AG04450 (cell line): Measurements from ENCODE around the gene SORBS2. TPM values are rescaled to one million over a fixed set of nuclear protein-coding genes. Genes with fewer than 3 reads are reported as not detected.

Experiments
- CTCF ChIA-PET: fragments of 300-600, 350-600 bp; formaldehyde crosslinking; extraction: SDS; loops from one replicate; lab custom pipeline; 2022; ENCODE audit warnings: antibody characterized with exemption, inconsistent platforms; lab: Charles Lee
- POLR2A ChIA-PET: fragments of 350-600 bp; formaldehyde crosslinking; extraction: SDS; loops from one replicate; lab custom pipeline; 2021; ENCODE audit warnings: antibody characterized with exemption, inconsistent platforms; lab: Yijun Ruan, JAX
- DNase-seq: peaks from one replicate; pipeline ENCODE4 v3.0.0-alpha.2; 2011; ENCODE audit warnings: low read depth, low spot score
- H3K27ac ChIP-seq: one replicate; pipeline ENCODE4 v1.5.1; 2012; ENCODE audit warnings: low read depth, low read length, control low read depth
- H3K27me3 ChIP-seq: one replicate; pipeline ENCODE4 v1.6.0; 2012; ENCODE audit warnings: low read length; ENCODE audit not compliant: control insufficient read depth, insufficient read depth
- H3K4me3 ChIP-seq: 2 replicates; pipeline ENCODE4 v1.5.1; 2011; ENCODE audit warnings: mild to moderate bottlenecking, low read depth, low read length, control low read depth
- H3K9me3 ChIP-seq: 2 replicates; pipeline ENCODE4 v1.5.1; 2012; ENCODE audit warnings: low read length; ENCODE audit not compliant: control insufficient read depth, insufficient read depth
- polyA plus RNA-seq: library from polyadenylated mRNA; depleted of rRNA; stranded (reverse); fragments of >200 nt; gene quantifications from 2 replicates; pipeline ENCODE4 v1.2.3, GENCODE V29; 2011
- TF ChIP-seq, protein P1 (sequence below): IDR thresholded peaks from 2 replicates; pipeline ENCODE4 v1.5.1; 2011; ENCODE audit warnings: low read depth, low read length, control low read depth, inconsistent platforms

SORBS2 gene
- polyA plus RNA-seq, 1 experiment, result not detected

DNA sequence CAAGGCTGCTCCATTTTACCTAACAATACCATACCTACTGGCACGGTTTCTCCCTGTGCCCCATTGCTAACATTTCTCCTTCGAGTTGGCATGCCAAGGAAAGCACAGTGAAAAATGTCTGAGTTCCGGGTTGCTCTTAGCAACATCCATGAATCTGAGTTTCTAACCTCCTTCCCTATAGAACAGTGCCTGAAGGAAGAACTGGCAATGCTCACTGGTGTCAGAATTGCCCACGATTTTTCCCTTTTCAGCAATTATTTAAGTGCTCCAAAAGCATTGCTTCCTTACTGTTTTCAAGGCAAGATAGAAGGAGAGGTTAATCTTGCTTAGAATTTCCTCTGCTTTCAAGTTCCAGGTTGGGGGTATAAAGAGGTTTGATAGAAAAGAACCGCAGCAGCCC is 75.1 kb downstream of the SORBS2 start:
- no peak for DNase-seq
- ChIA-PET POLR2A (no interaction called here), CTCF (no interaction called here)
- H3K27me3 ChIP-seq, result peaks cover 17% of the 10 kb centered on the region
- H3K27ac ChIP-seq, result no peak overlapping the region
- TF ChIP-seq, protein P1, sequence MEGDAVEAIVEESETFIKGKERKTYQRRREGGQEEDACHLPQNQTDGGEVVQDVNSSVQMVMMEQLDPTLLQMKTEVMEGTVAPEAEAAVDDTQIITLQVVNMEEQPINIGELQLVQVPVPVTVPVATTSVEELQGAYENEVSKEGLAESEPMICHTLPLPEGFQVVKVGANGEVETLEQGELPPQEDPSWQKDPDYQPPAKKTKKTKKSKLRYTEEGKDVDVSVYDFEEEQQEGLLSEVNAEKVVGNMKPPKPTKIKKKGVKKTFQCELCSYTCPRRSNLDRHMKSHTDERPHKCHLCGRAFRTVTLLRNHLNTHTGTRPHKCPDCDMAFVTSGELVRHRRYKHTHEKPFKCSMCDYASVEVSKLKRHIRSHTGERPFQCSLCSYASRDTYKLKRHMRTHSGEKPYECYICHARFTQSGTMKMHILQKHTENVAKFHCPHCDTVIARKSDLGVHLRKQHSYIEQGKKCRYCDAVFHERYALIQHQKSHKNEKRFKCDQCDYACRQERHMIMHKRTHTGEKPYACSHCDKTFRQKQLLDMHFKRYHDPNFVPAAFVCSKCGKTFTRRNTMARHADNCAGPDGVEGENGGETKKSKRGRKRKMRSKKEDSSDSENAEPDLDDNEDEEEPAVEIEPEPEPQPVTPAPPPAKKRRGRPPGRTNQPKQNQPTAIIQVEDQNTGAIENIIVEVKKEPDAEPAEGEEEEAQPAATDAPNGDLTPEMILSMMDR, result no peak
- peaks cover 2% of the 10 kb centered on the region; the same call in 1 of the 2 replicates for H3K9me3 ChIP-seq
- no peak overlapping the region for H3K4me3 ChIP-seq

DNA sequence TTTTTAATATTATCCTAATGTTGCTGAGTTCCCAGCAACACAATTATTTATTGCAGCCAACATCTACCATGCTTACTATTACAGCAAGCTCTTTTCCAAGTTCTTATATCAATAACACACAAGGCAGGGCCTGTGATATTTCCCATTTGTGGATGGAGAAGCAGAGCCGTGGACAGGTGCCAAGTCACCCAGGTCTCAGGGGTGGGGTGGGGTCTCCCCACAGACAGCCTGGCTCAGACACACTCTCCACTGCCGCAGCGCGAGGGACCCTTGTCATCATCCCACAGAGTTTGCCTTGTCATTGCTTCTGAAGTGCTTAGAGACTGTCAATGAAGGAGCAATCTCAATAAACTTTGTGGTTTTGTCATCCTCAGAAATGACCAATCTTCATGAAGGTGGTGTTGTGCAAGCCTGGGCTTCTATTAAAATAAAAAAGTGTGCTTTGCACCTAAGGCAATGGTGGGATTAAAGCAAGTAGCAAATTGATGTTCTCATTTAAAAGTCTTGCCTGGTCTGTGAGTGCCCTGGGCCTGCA is 76.1 kb downstream of the SORBS2 start:
- ChIA-PET CTCF (interaction anchor here (0.8 kb wide), 1 partner anchor 302 kb away, joined by 3 read pairs; no protein-coding TSS in a partner anchor), POLR2A (no interaction called here)
- DNase-seq, result no peak
- TF ChIP-seq, protein P1, result no peak
- Histone ChIP-seq H3K9me3 (peaks cover 2% of the 10 kb centered on the region; the same call in 1 of the 2 replicates), H3K27ac (no peak overlapping the region), H3K27me3 (peaks cover 15% of the 10 kb centered on the region), H3K4me3 (no peak overlapping the region)

DNA sequence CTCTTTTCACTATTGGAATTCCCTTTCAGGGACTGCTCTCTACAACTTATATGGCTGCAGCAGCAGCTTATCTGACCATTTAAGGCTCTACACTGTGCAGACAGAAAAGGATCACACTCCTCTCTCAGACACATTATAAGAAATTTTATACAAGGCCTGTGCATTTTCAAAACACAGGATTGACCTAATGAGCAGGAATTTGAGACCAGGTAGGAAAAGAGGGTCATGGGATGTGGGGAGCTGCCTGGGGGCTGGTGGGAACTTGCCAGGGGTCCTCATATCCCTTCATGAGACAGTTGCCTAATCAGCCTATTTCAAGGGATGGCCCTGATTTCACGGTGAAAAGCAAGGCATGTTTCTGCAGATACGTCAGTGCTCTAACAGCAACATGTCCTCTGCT is 77.1 kb downstream of the SORBS2 start:
- H3K27ac ChIP-seq, result no peak overlapping the region
- DNase-seq, result no peak
- H3K9me3 ChIP-seq, result peaks cover 2% of the 10 kb centered on the region; the same call in 1 of the 2 replicates
- ChIA-PET CTCF (interaction anchor here (0.8 kb wide), 1 partner anchor 303 kb away, joined by 3 read pairs; no protein-coding TSS in a partner anchor), POLR2A (no interaction called here)
- TF ChIP-seq, protein P1, result no peak
- peaks cover 11% of the 10 kb centered on the region for H3K27me3 ChIP-seq
- H3K4me3 ChIP-seq, result no peak overlapping the region

DNA sequence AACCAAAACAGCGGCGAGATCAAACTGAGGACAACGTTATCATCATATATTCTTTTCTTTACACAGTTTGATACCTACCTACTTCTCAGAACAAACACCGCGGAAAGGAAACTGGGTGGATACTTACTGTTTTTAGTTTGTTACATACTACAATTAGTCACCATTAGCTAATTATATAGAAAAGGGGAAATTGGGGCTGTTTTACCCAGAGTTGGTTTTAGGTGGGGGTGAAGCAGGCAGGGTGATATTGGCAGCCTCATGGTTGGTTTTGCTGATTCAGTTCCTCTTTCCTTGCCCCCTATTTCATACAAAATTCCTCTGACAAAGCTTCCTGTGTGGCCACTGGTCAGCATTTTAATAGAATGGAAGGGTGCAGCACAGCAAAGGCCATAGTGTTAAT is 77.8 kb downstream of the SORBS2 start:
- peaks cover 2% of the 10 kb centered on the region; the same call in 1 of the 2 replicates for H3K9me3 ChIP-seq
- H3K27ac ChIP-seq, result no peak overlapping the region
- CTCF ChIA-PET, result no interaction called here
- no peak overlapping the region for H3K4me3 ChIP-seq
- DNase-seq, result no peak
- TF ChIP-seq, protein P1, result no peak
- H3K27me3 ChIP-seq, result peaks cover 13% of the 10 kb centered on the region
- POLR2A ChIA-PET, result no interaction called here

DNA sequence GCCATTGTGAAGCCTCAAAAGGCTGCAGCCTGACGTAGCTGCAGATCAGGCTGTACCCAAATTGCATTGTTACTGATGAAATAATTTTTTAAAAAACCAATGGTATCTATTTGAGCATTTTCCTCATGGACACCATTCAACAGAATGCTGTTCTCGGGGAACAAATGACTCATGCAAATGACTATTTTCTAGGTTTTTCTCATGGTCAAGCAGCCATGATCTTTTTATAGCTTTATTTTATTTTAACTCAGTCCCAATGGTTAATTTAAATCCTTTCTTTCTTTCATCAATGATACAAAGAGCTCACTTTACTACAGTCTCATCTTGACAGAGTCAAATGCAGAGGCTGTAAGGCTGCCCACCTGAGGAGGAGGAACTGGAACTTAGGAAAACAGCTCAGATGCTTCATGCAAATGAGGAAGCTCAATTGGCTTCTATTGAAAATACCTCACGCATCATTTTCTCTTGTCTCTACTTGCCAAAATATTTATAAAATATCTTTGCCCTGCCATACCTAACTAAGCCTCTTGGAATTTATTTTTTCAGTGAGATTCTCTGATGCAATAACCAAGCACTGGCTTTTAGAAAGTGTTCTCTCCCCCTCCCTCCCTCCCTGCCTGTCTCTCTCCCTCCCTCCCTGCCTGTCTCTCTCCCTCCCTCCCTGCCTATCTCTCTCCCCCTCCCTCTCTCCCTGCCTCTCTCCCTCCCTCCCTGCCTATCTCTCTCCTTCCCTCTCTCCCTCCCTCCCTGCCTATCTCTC is 81.0 kb downstream of the SORBS2 start:
- DNase-seq, result no peak
- Histone ChIP-seq H3K9me3 (peaks cover 2% of the 10 kb centered on the region; the same call in 1 of the 2 replicates), H3K27me3 (peaks cover 8% of the 10 kb centered on the region), H3K27ac (no peak overlapping the region), H3K4me3 (no peak overlapping the region)
- ChIA-PET POLR2A (interaction anchor here (0.6 kb wide), 1 partner anchor 44 kb away, joined by 4 read pairs; no protein-coding TSS in a partner anchor), CTCF (interaction anchor here (0.7 kb wide), 2 partner anchors 152 to 309 kb away, joined by 3 to 6 read pairs; no protein-coding TSS in a partner anchor)
- TF ChIP-seq, protein P1, result no peak
